GM12878 (cell line): ENCODE results near the gene HSPA12A. TPM values are rescaled to one million over a fixed set of nuclear protein-coding genes. Genes with fewer than 3 reads are reported as not detected.

Source experiments
- ATAC-seq: fragments of 200-7000 bp; cut with Tn5 transposase; 3 replicates; pipeline ENCODE4 v1.9.1; 2020; ENCODE audit warnings: mild to moderate bottlenecking, moderate library complexity
- BruUV-seq: library from RNA; stranded (reverse); fragments of 400-500 nt; replicated peaks from 2 replicates; lab custom pipeline; 2021; lab: Mats Ljungman, UMichigan
- CTCF ChIA-PET: fragments of 300-600 bp; sonication (Branson Sonifier 250); formaldehyde crosslinking; extraction: SDS; loops from one replicate; lab custom pipeline; 2021; ENCODE audit warnings: inconsistent platforms; lab: Yijun Ruan, JAX
- POLR2A ChIA-PET: fragments of 350-600 bp; formaldehyde crosslinking; extraction: SDS; loops from one replicate; lab custom pipeline; 2021; ENCODE audit warnings: inconsistent platforms; lab: Charles Lee
- RAD21 ChIA-PET: fragments of 300-600 bp; sonication (Branson Sonifier 250); formaldehyde crosslinking; loops from one replicate; lab custom pipeline; 2023; ENCODE audit warnings: antibody characterized with exemption; ENCODE audit not compliant: unreplicated experiment; lab: Charles Lee
- SMC1A ChIA-PET: fragments of 300-600 bp; sonication (Branson Sonifier 250); formaldehyde crosslinking; loops from one replicate; lab custom pipeline; 2023; ENCODE audit not compliant: unreplicated experiment, uncharacterized antibody; lab: Charles Lee
- DNase-seq: peaks from one replicate; pipeline ENCODE4 v3.0.0-alpha.2; 2011; ENCODE audit warnings: low read depth, low spot score
- FAIRE-seq: peaks from 3 replicates; lab custom pipeline; 2011; peaks lifted over from hg19 to GRCh38; lab: Jason Lieb, UNC
- H2AFZ ChIP-seq: 2 replicates; pipeline ENCODE4 v1.6.0; 2011; ENCODE audit warnings: low read depth, low read length, control low read depth; ENCODE audit not compliant: control insufficient read depth
- H3K27ac ChIP-seq: 2 replicates; pipeline ENCODE4 v1.5.1; 2011; ENCODE audit warnings: control low read depth; ENCODE audit not compliant: control insufficient read depth, insufficient read depth
- H3K27me3 ChIP-seq, 2 experiments: replicated peaks in 1 of 2; 2 replicates each; pipeline versions ENCODE4 v1.6.0 to v1.6.1; 2011; ENCODE audit warnings: low read length in 1 of 2; ENCODE audit not compliant: control insufficient read depth in 2 of 2, insufficient read depth in 2 of 2
- H3K36me3 ChIP-seq, 2 experiments: 2 replicates each; pipeline ENCODE4 v1.5.1; 2011; ENCODE audit warnings: low read length in 1 of 2; ENCODE audit not compliant: control insufficient read depth in 2 of 2, insufficient read depth in 2 of 2
- H3K4me1 ChIP-seq: 2 replicates; pipeline ENCODE4 v1.6.1; 2011; ENCODE audit warnings: mild to moderate bottlenecking, low read length, moderate library complexity, mixed read lengths; ENCODE audit not compliant: control insufficient read depth, insufficient read depth
- H3K4me2 ChIP-seq: 2 replicates; pipeline ENCODE4 v1.6.0; 2011; ENCODE audit warnings: control low read depth; ENCODE audit not compliant: control insufficient read depth, insufficient read depth
- H3K4me3 ChIP-seq: fragments of 200-600 bp; sonication (generic); 2 replicates; pipeline ENCODE4 v1.5.1; 2016
- H3K79me2 ChIP-seq: 2 replicates; pipeline ENCODE4 v1.6.0; 2011; ENCODE audit warnings: low read length; ENCODE audit not compliant: control insufficient read depth, insufficient read depth
- H3K9ac ChIP-seq: 2 replicates; pipeline ENCODE4 v1.8.0; 2011; ENCODE audit warnings: low read length, control low read depth, mixed read lengths; ENCODE audit not compliant: control insufficient read depth, insufficient read depth
- H3K9me3 ChIP-seq: replicated peaks from 3 replicates; pipeline ENCODE4 v1.5.1; 2011; ENCODE audit warnings: mild to moderate bottlenecking, low read length; ENCODE audit not compliant: control insufficient read depth, insufficient read depth
- H4K20me1 ChIP-seq: 2 replicates; pipeline ENCODE4 v1.6.0; 2011; ENCODE audit not compliant: control insufficient read depth, insufficient read depth
- FOXM1 ChIP-seq: IDR thresholded peaks from 2 replicates; pipeline ENCODE4 v1.6.1; 2012; ENCODE audit warnings: low read depth, mild to moderate bottlenecking, inconsistent platforms, low read length, moderate library complexity
- NBN ChIP-seq: fragments of 450-650 bp; IDR thresholded peaks from 2 replicates; pipeline ENCODE4 v1.6.1; 2016
- NFYB ChIP-seq: IDR thresholded peaks from 2 replicates; pipeline ENCODE4 v1.6.1; 2011; ENCODE audit warnings: low read depth, mild to moderate bottlenecking, low read length, improper control_type of control experiment, moderate library complexity; ENCODE audit not compliant: insufficient read depth
- RCOR1 ChIP-seq: conservative IDR thresholded peaks from 2 replicates; pipeline ENCODE4 v1.6.1; 2012; ENCODE audit warnings: low read depth, low read length, improper control_type of control experiment
- SIX5 ChIP-seq: IDR thresholded peaks from 2 replicates; pipeline ENCODE4 v1.6.1; 2011; ENCODE audit warnings: mild to moderate bottlenecking, low read depth, low read length, moderate library complexity; ENCODE audit not compliant: severe bottlenecking
- SMAD1 ChIP-seq: fragments of 450-650 bp; IDR thresholded peaks from 2 replicates; pipeline ENCODE4 v1.6.1; 2018; ENCODE audit warnings: mild to moderate bottlenecking, low read depth; ENCODE audit not compliant: partially characterized antibody
- SMAD5 ChIP-seq: IDR thresholded peaks from 2 replicates; pipeline ENCODE4 v1.6.1; 2016; ENCODE audit warnings: antibody characterized with exemption, low read depth
- ZSCAN29 ChIP-seq: fragments of 450-650 bp; IDR thresholded peaks from 2 replicates; pipeline ENCODE4 v1.6.1; 2017; ENCODE audit warnings: mild to moderate bottlenecking, moderate library complexity
- WGBS: methylation state at CpG from one replicate; pipeline ENCODE4 v1.1.6; 2016; ENCODE audit warnings: low lambda C conversion rate; ENCODE audit not compliant: insufficient replicate concordance, insufficient coverage; ENCODE audit errors: missing lambda C conversion rate; 5-methylcytosine and 5-hydroxymethylcytosine counted together
- in situ Hi-C: fragments of 300-500 bp; cut with MboI; formaldehyde crosslinking; loops from 9 replicates; pipeline ENCODE4 v1.14.3; 2018; ENCODE audit warnings: mixed read lengths
- intact Hi-C: fragments of 100-400 bp; cut with micrococcal nuclease; formaldehyde crosslinking; loops from one replicate; pipeline ENCODE4 v1.14.2; 2022; ENCODE audit not compliant: unreplicated experiment
- polyA plus RNA-seq, 11 experiments: library from polyadenylated mRNA; depleted of rRNA in 4 of 11; unstranded in 6 of 11; stranded (reverse) in 5 of 11; fragments of >200 nt; fragmentation: Nextera tagmentation in 4 of 11; fragmentation: Illumina TruSeq in 1 of 11; extraction: Ambion mirVana in 4 of 11; extraction: Trizol in 1 of 11; gene quantifications; 1 replicate in 1 of 11; 2 replicates in 10 of 11; pipeline versions ENCODE4 v1.2.1 to v1.2.3, GENCODE V29; 2011 to 2016; ENCODE audit warnings: inconsistent platforms in 2 of 11, missing spikeins in 2 of 11, low read depth in 1 of 11
- total RNA-seq, 4 experiments: library from RNA; depleted of rRNA in 3 of 4; stranded (reverse); fragments of >200 nt in 3 of 4; fragmentation: Illumina TruSeq in 1 of 4; extraction: Trizol in 1 of 4; gene quantifications; 2 replicates each; pipeline versions ENCODE4 v1.2.1 to v1.2.3, GENCODE V29; 2013 to 2021

Gene HSPA12A
- total and polyA plus RNA-seq, 10 of the 15 experiments (the other 5 are each of a cell fraction or from before 2014, with no cell fraction given) = 0.90 to 20.2 (median 2.8) TPM

GRCh38 chr10:116694243-116694926, 48.0 kb downstream of the HSPA12A start (continued):
- TF ChIP-seq RCOR1 (no peak), NFYB (no peak)
- TF ChIP-seq, all 136 proteins: peak for 0

GRCh38 chr10:116692225-116692624, 50.1 kb downstream of the HSPA12A start:
- no peak overlapping the region for H2AFZ ChIP-seq
- FAIRE-seq (no peak), DNase-seq (no peak), ATAC-seq (no peak)
- ChIA-PET CTCF (interaction anchor here (1.0 to 2.2 kb wide), 3 partner anchors 11 to 483 kb away, joined by 4 to 7 read pairs (median 4); no protein-coding TSS in a partner anchor), SMC1A (no interaction called here), RAD21 (no interaction called here), POLR2A (no interaction called here)
- no peak overlapping the region for H3K27ac ChIP-seq
- intact Hi-C loops = no loop called here
- H3K4me3 ChIP-seq = no peak overlapping the region
- H4K20me1 ChIP-seq = no peaks in the 10 kb centered on the region
- no peak for TF ChIP-seq ZSCAN29
- TF ChIP-seq FOXM1 = no peak
- TF ChIP-seq SMAD5 = no peak
- no peak for TF ChIP-seq NBN
- no peak for TF ChIP-seq SIX5
- no peak for TF ChIP-seq SMAD1
- in situ Hi-C loops = no loop called here
- H3K4me2 ChIP-seq = no peak overlapping the region
- H3K9ac ChIP-seq = no peak overlapping the region
- H3K4me1 ChIP-seq = no peaks in the 10 kb centered on the region
- H3K27me3 ChIP-seq = no peaks in the 10 kb centered on the region
- no peaks in the 10 kb centered on the region for H3K9me3 ChIP-seq
- WGBS = 24% methylated on average over 8 of the region's 8 CpGs
- no peaks in the 10 kb centered on the region for H3K79me2 ChIP-seq
- no peaks in the 10 kb centered on the region for H3K36me3 ChIP-seq
- no TSS peak for BruUV-seq
